Heart left ventricle (tissue), 16 donors: ENCODE measurements around the gene MT1M. TPM values are rescaled to one million over a fixed set of nuclear protein-coding genes. Genes with fewer than 3 reads are reported as not detected.

ENCODE experiments used
- ATAC-seq, 4 donors: fragments of 200-7000 bp; cut with Tn5 transposase; one replicate each; pipeline ENCODE4 v1.9.1; 2020 to 2022; ENCODE audit warnings: moderate library complexity in 4 of 4, mild to moderate bottlenecking in 3 of 4, moderate number of reproducible peaks in 1 of 4
- DNase-seq, 5 donors: peaks; one replicate each; pipeline ENCODE4 v3.0.0-alpha.2; 2020
- H3K27ac ChIP-seq, 12 donors: fragments of 200-600 bp; sonication (generic) in 4 of 12; one replicate each; pipeline versions ENCODE4 v1.5.0 to v1.8.0; 2016 to 2022; ENCODE audit warnings: mild to moderate bottlenecking in 2 of 12
- H3K27me3 ChIP-seq, 9 donors: fragments of 200-600 bp; sonication (generic) in 2 of 9; one replicate each; pipeline versions ENCODE4 v1.5.1 to v1.8.0; 2016 to 2022; ENCODE audit warnings: mild to moderate bottlenecking in 3 of 9
- H3K36me3 ChIP-seq, 9 donors: fragments of 200-600 bp; sonication (generic) in 2 of 9; one replicate each; pipeline versions ENCODE4 v1.5.0 to v1.8.0; 2018 to 2022; ENCODE audit warnings: mild to moderate bottlenecking in 2 of 9
- H3K4me1 ChIP-seq, 12 donors: fragments of 200-600 bp; sonication (generic) in 4 of 12; one replicate each; pipeline versions ENCODE4 v1.5.0 to v1.8.0; 2016 to 2022; ENCODE audit warnings: mild to moderate bottlenecking in 3 of 12
- H3K4me3 ChIP-seq, 12 donors: fragments of 200-600 bp; sonication (generic) in 4 of 12; one replicate each; pipeline versions ENCODE4 v1.5.0 to v1.8.0; 2017 to 2022; ENCODE audit warnings: mild to moderate bottlenecking in 9 of 12, moderate library complexity in 4 of 12
- H3K9me3 ChIP-seq, 12 donors: fragments of 200-600 bp; sonication (generic) in 4 of 12; one replicate each; pipeline versions ENCODE4 v1.5.0 to v1.8.0; 2016 to 2022; ENCODE audit warnings: mild to moderate bottlenecking in 1 of 12
- CTCF ChIP-seq, 12 donors: fragments of 200-600 bp; sonication (generic) in 4 of 12; IDR thresholded peaks; one replicate each; pipeline versions ENCODE4 v1.5.0 to v1.8.0; 2018 to 2022; ENCODE audit warnings: antibody characterized with exemption in 12 of 12, mild to moderate bottlenecking in 5 of 12
- POLR2A ChIP-seq, 2 donors: fragments of 450-650 bp; IDR thresholded peaks; one replicate each; pipeline ENCODE4 v1.6.1; 2017; ENCODE audit warnings: antibody characterized with exemption in 2 of 2, mild to moderate bottlenecking in 2 of 2, moderate library complexity in 2 of 2
- WGBS, 4 donors: extraction: QIAGEN DNeasy Blood & Tissue Kit in 2 of 4; methylation state at CpG; one replicate each; pipeline versions ENCODE4 v1.1.5 to v1.1.7; 2013 to 2018; 5-methylcytosine and 5-hydroxymethylcytosine counted together
- intact Hi-C, 10 donors: fragments of 100-400 bp; cut with DNase I; formaldehyde crosslinking; loops; one replicate each; pipeline versions ENCODE4 v1.11.1 to v1.14.2; 2022
- polyA plus RNA-seq, 2 donors: library from polyadenylated mRNA; stranded (reverse); fragments of 200-250 nt; gene quantifications; one replicate each; pipeline ENCODE4 v1.2.3, GENCODE V29; 2013
- total RNA-seq, 9 donors: library from RNA; depleted of rRNA in 2 of 9; stranded (reverse); fragments of >200 nt in 2 of 9; fragmentation: NEBNext Ultra II Directional in 3 of 9; extraction: Animal tissue kit (Norgen Biotek cat#: 25700) in 3 of 9; gene quantifications; one replicate each; pipeline versions ENCODE4 v1.1.0 to v1.2.4, GENCODE V29; 2016 to 2023
- donor health status: ischemic (EF 13 %, LVEDD 7.1; RV severe dilation, severe dysfunction).
- donor health status: healthy with polysubstance abuse.
- donor health status: DM: no; HTN: yes; CAD: no.
- donor health status: DM: no; HTN: no; CAD: no.
- donor health status: ischemic (EF 25% LVEDD 6.9; RV normal size, moderate dysfunction).
- donor health status: ischemic (EF 25% LVEDD 5.7; RV mildly dilated, moderate dysfunction).
- donor health status: healthy.
- donor health status: DM: yes; HTN: yes; CAD: no.
- donor health status: ischemic (EF 35%, LVEDD 5.7; RV mildly dilated, moderate dysfunction).
- donor health status: nonischemic (EF 11% LVEDD 7.7; RV severe dilation, severe dysfunction).
- donor health status: DM: yes; HTN: yes; CAD: no.
- donor health status: PGD.
- donor health status: ischemic (EF 29% LVEDD 5.4; RV normal size, mild dysfunction).
- donor health status: nonischemic (EF 23%, LVEDD 6.1; RV moderate dilation, normal function).

The MT1M gene
- total and polyA plus RNA-seq, 11 donors, result 0.61 to 16.2 (median 7.4) TPM

GRCh38 chr16:56628486-56629350 lies 3.7 kb upstream of the MT1M start:
- peak overlapping the region in 3 of 12 donors; percentile 28 to 92 (median 45) for H3K27ac ChIP-seq
- WGBS, 4 donors, result 67 to 78% (median 73%) methylated on average over 9 of the region's 9 CpGs

DNA sequence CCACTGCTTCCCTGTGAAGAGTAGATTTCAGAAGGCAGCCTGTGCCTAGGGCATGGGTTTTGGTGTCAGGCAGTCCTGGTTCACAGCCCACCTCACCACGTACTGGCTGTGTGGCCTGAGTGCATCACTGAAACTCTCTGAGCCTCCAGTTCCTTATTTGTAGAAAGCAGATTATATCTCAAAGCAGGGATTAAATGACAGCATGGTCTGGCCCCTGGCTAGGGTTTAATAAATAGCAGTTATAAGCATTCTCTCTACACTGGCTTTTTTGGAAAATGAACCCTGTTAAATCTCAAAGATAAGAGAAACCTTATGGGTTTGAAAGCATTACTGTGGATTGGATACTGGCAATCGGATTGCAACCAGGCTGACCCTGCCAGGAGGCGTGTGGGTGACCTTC lies 2.9 kb upstream of the MT1M start:
- intact Hi-C loops, result loop anchor here in 1 of 10 donors (5.0 kb wide), 1 partner anchor 53 kb away; the partner anchor contains the start of gene MT1X
- WGBS, 4 donors, result 89 to 95% (median 91%) methylated on average over 3 of the region's 3 CpGs
- ATAC-seq (no peak), DNase-seq (no peak)
- H3K36me3 ChIP-seq, result no peaks in the 10 kb centered on the region
- no peaks in the 10 kb centered on the region for H3K9me3 ChIP-seq
- TF ChIP-seq POLR2A (IDR thresholded peaks at IDR 0.05), result no peak
- no peak for TF ChIP-seq CTCF (IDR thresholded peaks at IDR 0.05)
- H3K4me3 ChIP-seq, result no peak overlapping the region
- H3K27me3 ChIP-seq, result peaks cover 0 to 27% (median under 1%) of the 10 kb centered on the region in 9 donors
- peak overlapping the region in 1 of 12 donors; percentile 45 for H3K27ac ChIP-seq
- peaks cover 0 to 36% (median 16%) of the 10 kb centered on the region in 12 donors for H3K4me1 ChIP-seq

More at GRCh38 chr16:56628486-56629350, 3.7 kb upstream of the MT1M start:
- ATAC-seq (no peak), DNase-seq (no peak)
- Histone ChIP-seq H3K27me3 (peaks cover 0 to 19% (median 0%) of the 10 kb centered on the region in 9 donors), H3K9me3 (no peaks in the 10 kb centered on the region), H3K4me1 (peaks cover 0 to 35% (median 16%) of the 10 kb centered on the region in 12 donors), H3K4me3 (no peak overlapping the region), H3K36me3 (no peaks in the 10 kb centered on the region)
- TF ChIP-seq CTCF (IDR thresholded peaks at IDR 0.05) (no peak), POLR2A (IDR thresholded peaks at IDR 0.05) (no peak)
- intact Hi-C loops, result loop anchor here in 1 of 10 donors (5.0 kb wide), 1 partner anchor 54 kb away; the partner anchor contains the start of gene MT1X

- ATAC-seq (no peak), DNase-seq (no peak)
- Histone ChIP-seq H3K9me3 (no peaks in the 10 kb centered on the region), H3K36me3 (no peaks in the 10 kb centered on the region), H3K4me1 (peaks cover 0 to 38% (median 16%) of the 10 kb centered on the region in 12 donors), H3K4me3 (no peak overlapping the region), H3K27me3 (peaks cover 0 to 33% (median 6%) of the 10 kb centered on the region in 9 donors), H3K27ac (no peak overlapping the region)
- intact Hi-C loops, result no loop called here
- TF ChIP-seq POLR2A (IDR thresholded peaks at IDR 0.05), result no peak
- TF ChIP-seq CTCF (IDR thresholded peaks at IDR 0.05), result no peak
- 73 to 80% (median 77%) methylated on average over 3 of the region's 3 CpGs for WGBS, 4 donors
These were observed 2.3 kb upstream of the MT1M start for GRCh38 chr16:56630134-56630533.

GRCh38 chr16:56631197-56631596 lies 1.3 kb upstream of the MT1M start:
- H3K36me3 ChIP-seq, result no peaks in the 10 kb centered on the region
- no peak for ATAC-seq
- no peak for DNase-seq
- intact Hi-C loops, result no loop called here
- peak overlapping the region in 6 of 12 donors; percentile 67 to 81 (median 77) for H3K27ac ChIP-seq
- no peaks in the 10 kb centered on the region for H3K9me3 ChIP-seq
- WGBS, 4 donors, result 89 to 95% (median 94%) methylated on average over 10 of the region's 10 CpGs
- TF ChIP-seq POLR2A (IDR thresholded peaks at IDR 0.05) (no peak), CTCF (IDR thresholded peaks at IDR 0.05) (no peak)
- H3K27me3 ChIP-seq, result peaks cover 0 to 44% (median 17%) of the 10 kb centered on the region in 9 donors
- H3K4me3 ChIP-seq, result no peak overlapping the region
- peaks cover 0 to 41% (median 16%) of the 10 kb centered on the region in 12 donors for H3K4me1 ChIP-seq
